ENCODE data around the gene TDRD7. TPM values are rescaled to one million over a fixed set of nuclear protein-coding genes. Genes with fewer than 3 reads are reported as not detected.

TDRD7 gene
- total and polyA plus RNA-seq, 9 of the 15 experiments (the other 6 are each of a cell fraction or from before 2014, with no cell fraction given): 2.2 to 7.7 (median 5.2) TPM

DNA sequence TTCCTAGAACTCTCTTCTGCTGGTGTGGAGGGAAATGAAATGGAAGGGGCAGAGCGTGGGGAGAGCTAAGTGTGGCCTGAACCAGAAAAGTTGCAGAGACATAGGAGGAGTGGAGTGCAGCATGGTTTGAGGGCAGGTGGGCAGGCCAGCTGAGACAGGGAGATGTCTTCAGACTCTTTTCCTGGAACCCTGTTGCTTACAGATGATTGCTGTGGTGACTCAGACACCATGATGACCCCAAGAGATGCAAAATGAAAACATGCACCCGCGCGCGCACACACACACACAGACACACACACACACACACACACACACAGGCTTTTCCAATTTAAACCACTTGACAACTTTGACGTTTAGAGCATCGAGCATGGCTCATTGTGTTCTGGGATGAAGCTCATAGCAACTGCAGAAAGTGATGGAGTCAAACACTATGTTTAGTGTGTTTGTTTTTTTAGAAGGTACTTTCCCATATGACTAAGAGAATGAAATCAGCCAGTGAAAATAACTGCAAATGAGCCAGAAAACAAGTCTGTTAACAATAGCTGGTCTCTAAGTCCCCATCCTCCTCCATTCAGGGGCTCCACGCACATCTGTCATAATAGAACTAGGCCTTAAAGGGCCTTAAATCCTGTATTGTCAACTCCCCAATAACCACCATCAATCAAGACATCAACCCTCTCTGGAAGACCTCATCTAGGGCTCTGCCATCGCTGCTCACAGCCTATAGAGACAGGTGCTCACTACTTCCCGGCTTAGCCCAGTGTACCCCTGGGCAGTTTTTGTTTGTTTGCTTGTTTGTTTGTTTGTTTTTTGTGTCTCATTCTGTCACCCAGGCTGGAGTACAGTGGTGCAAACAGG, 99.1 kb downstream of the TDRD7 start (continued):
- TF ChIP-seq ZNF239 (CRISPR knock-in tag; IDR thresholded peaks at IDR 0.05) (no peak), CBFA2T2 (conservative IDR thresholded peaks at IDR 0.05) (peak; percentile 73), EHMT2 (IDR thresholded peaks at IDR 0.05) (0 out of 2 replicates have a peak, but pooled peaks have one; percentile 8), ZNF511 (CRISPR knock-in tag; IDR thresholded peaks at IDR 0.05) (no peak), NCOR1 (IDR thresholded peaks at IDR 0.05) (peak; percentile 70), HDAC1 (IDR thresholded peaks at IDR 0.05) (peak in 1 of 2 experiments; percentile 70; a peak in 2 of 4 replicates), MAX (CRISPR knock-in tag; IDR thresholded peaks at IDR 0.05) (peak; percentile 19; the same call in 1 of the 2 replicates), ZNF133 (CRISPR knock-in tag; IDR thresholded peaks at IDR 0.05) (no peak), CEBPG (CRISPR knock-in tag; IDR thresholded peaks at IDR 0.05) (peak; percentile 58), CEBPG (tag; conservative IDR thresholded peaks at IDR 0.05 in 1 of 2, IDR thresholded peaks at IDR 0.05 in 1 of 2) (peak in 1 of 2 experiments; percentile 52; a peak in 1 of 4 replicates), RFX1 (IDR thresholded peaks at IDR 0.05) (no peak), NR2C2 (CRISPR knock-in tag; IDR thresholded peaks at IDR 0.05) (0 out of 2 replicates have a peak, but pooled peaks have one; percentile 26), NR2C2 (tag; IDR thresholded peaks at IDR 0.05) (peak; percentile 80), ZNF589 (CRISPR knock-in tag; IDR thresholded peaks at IDR 0.05; ENCODE audit: low read depth) (0 out of 2 replicates have a peak, but pooled peaks have one; percentile 42), SMARCA4 (IDR thresholded peaks at IDR 0.05) (peak; percentile 64; the same call in 1 of the 2 replicates), FOSL1 (tag; conservative IDR thresholded peaks at IDR 0.05) (peak; percentile 92), MNT (conservative IDR thresholded peaks at IDR 0.05) (peak; percentile 41 to 77; a peak in 3 of 4 replicates), NBN (IDR thresholded peaks at IDR 0.05; ENCODE audit: low read depth) (no peak), NFIC (IDR thresholded peaks at IDR 0.05) (no peak), DACH1 (IDR thresholded peaks at IDR 0.05; ENCODE audit: partially characterized antibody) (peak; percentile 56), KDM1A (IDR thresholded peaks at IDR 0.05) (peak in 1 of 2 experiments; percentile 34; a peak in 1 of 4 replicates)
- TF ChIP-seq, protein P1, sequence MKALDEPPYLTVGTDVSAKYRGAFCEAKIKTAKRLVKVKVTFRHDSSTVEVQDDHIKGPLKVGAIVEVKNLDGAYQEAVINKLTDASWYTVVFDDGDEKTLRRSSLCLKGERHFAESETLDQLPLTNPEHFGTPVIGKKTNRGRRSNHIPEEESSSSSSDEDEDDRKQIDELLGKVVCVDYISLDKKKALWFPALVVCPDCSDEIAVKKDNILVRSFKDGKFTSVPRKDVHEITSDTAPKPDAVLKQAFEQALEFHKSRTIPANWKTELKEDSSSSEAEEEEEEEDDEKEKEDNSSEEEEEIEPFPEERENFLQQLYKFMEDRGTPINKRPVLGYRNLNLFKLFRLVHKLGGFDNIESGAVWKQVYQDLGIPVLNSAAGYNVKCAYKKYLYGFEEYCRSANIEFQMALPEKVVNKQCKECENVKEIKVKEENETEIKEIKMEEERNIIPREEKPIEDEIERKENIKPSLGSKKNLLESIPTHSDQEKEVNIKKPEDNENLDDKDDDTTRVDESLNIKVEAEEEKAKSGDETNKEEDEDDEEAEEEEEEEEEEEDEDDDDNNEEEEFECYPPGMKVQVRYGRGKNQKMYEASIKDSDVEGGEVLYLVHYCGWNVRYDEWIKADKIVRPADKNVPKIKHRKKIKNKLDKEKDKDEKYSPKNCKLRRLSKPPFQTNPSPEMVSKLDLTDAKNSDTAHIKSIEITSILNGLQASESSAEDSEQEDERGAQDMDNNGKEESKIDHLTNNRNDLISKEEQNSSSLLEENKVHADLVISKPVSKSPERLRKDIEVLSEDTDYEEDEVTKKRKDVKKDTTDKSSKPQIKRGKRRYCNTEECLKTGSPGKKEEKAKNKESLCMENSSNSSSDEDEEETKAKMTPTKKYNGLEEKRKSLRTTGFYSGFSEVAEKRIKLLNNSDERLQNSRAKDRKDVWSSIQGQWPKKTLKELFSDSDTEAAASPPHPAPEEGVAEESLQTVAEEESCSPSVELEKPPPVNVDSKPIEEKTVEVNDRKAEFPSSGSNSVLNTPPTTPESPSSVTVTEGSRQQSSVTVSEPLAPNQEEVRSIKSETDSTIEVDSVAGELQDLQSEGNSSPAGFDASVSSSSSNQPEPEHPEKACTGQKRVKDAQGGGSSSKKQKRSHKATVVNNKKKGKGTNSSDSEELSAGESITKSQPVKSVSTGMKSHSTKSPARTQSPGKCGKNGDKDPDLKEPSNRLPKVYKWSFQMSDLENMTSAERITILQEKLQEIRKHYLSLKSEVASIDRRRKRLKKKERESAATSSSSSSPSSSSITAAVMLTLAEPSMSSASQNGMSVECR (CRISPR knock-in tag; IDR thresholded peaks at IDR 0.05): peak; percentile 46; the same call in 1 of the 2 replicates

All from K562 (cell line).